GM18508 (cell line): ENCODE data around the gene KRT85.
"Not testable (repeated sequence)": the region's sequence is repeated elsewhere in the genome, so short reads cannot be mapped to it uniquely, and the experiment has no call there.

ENCODE experiments used
- ATAC-seq: cut with Tn5 transposase; IDR thresholded peaks from one replicate; pipeline ENCODE4 v1.9.1; 2021; ENCODE audit warnings: moderate number of reproducible peaks; ENCODE audit not compliant: insufficient read depth, unreplicated experiment

The KRT85 gene

GRCh38 chr12:52331833-52332232 lies 35.4 kb downstream of the KRT85 start:
- ATAC-seq: no peak

- no peak for ATAC-seq
Measured at GRCh38 chr12:52331039-52331438, 36.2 kb downstream of the KRT85 start.

GRCh38 chr12:52327830-52328500 lies 39.3 kb downstream of the KRT85 start:
- ATAC-seq: no peak

GRCh38 chr12:52327052-52327829 lies 40.0 kb downstream of the KRT85 start:
- ATAC-seq: peak; percentile 75

- no peak for ATAC-seq
Measured at GRCh38 chr12:52324153-52324444, 43.2 kb downstream of the KRT85 start.

GRCh38 chr12:52323416-52324152 lies 43.7 kb downstream of the KRT85 start:
- ATAC-seq: no peak

- no peak for ATAC-seq
Measured at GRCh38 chr12:52323001-52323400, 44.3 kb downstream of the KRT85 start.

GRCh38 chr12:52322069-52322468 lies 45.2 kb downstream of the KRT85 start:
- ATAC-seq: no peak

- ATAC-seq: no peak
Measured at GRCh38 chr12:52321418-52321817, 45.9 kb downstream of the KRT85 start.

GRCh38 chr12:52320784-52321400 lies 46.4 kb downstream of the KRT85 start, which contains the start of gene KRT83:
TSS of gene KRT83 (minus strand) at chr12:52321398. CDS start at chr12:52321335, 63 bp downstream.
- no peak for ATAC-seq

- ATAC-seq: no peak
Measured at GRCh38 chr12:52319097-52319496, 48.2 kb downstream of the KRT85 start.

GRCh38 chr12:52318241-52318990 lies 48.9 kb downstream of the KRT85 start:
- no peak for ATAC-seq

GRCh38 chr12:52317468-52318052 lies 49.7 kb downstream of the KRT85 start:
- no peak for ATAC-seq

- no peak for ATAC-seq
Measured at GRCh38 chr12:52316701-52317100, 50.6 kb downstream of the KRT85 start.

- no peak for ATAC-seq
Measured at GRCh38 chr12:52316290-52316689, 51.0 kb downstream of the KRT85 start.

GRCh38 chr12:52315721-52316120 lies 51.6 kb downstream of the KRT85 start:
- ATAC-seq: not testable (repeated sequence)

- ATAC-seq: no peak
Measured at GRCh38 chr12:52314511-52314910, 52.8 kb downstream of the KRT85 start.

GRCh38 chr12:52313926-52314325 lies 53.4 kb downstream of the KRT85 start:
- no peak for ATAC-seq

- ATAC-seq: no peak
Measured at GRCh38 chr12:52313461-52313860, 53.8 kb downstream of the KRT85 start.

- ATAC-seq: no peak
Measured at GRCh38 chr12:52312086-52312485, 55.2 kb downstream of the KRT85 start.
